HepG2 (cell line): ENCODE data around the gene SULT1E1. TPM values are rescaled to one million over a fixed set of nuclear protein-coding genes. Genes with fewer than 3 reads are reported as not detected.

Experiments
- AHDC1 ChIP-seq: sonication (generic); formaldehyde crosslinking; IDR thresholded peaks from 2 replicates; pipeline ENCODE4 v1.5.1; 2020; ENCODE audit warnings: mild to moderate bottlenecking, missing genetic modification reagents, borderline replicate concordance
- STAT6 ChIP-seq: sonication (generic); formaldehyde crosslinking; IDR thresholded peaks from 2 replicates; pipeline ENCODE4 v1.4.0; 2020; ENCODE audit warnings: missing genetic modification reagents, mild to moderate bottlenecking, borderline replicate concordance
- TCF12 ChIP-seq, 2 experiments: fragments of 450-650 bp in 1 of 2; sonication (generic) in 1 of 2; formaldehyde crosslinking in 1 of 2; IDR thresholded peaks; 2 replicates each; pipeline versions ENCODE4 v1.6.1 to v1.8.0; 2017 to 2022; ENCODE audit warnings: antibody characterized with exemption in 1 of 2, mild to moderate bottlenecking in 1 of 2, missing genetic modification reagents in 1 of 2, moderate library complexity in 1 of 2
- ZNF570 ChIP-seq: sonication (generic); formaldehyde crosslinking; IDR thresholded peaks from 2 replicates; pipeline ENCODE4 v1.4.0; 2020; ENCODE audit warnings: mild to moderate bottlenecking, missing genetic modification reagents, borderline replicate concordance
- polyA plus RNA-seq, 8 experiments: library from polyadenylated mRNA; depleted of rRNA in 3 of 8; stranded (reverse) in 7 of 8; unstranded in 1 of 8; fragments of >200 nt; fragmentation: Illumina TruSeq in 4 of 8; extraction: Trizol in 4 of 8; gene quantifications; 2 replicates each; pipeline versions ENCODE4 v1.2.1 to v1.2.3, GENCODE V29; 2011 to 2016; ENCODE audit warnings: low read depth in 4 of 8, missing spikeins in 1 of 8, mixed read lengths in 1 of 8; ENCODE audit not compliant: insufficient read depth in 1 of 8
- total RNA-seq, 5 experiments: library from RNA; depleted of rRNA; stranded (reverse); fragments of >200 nt; fragmentation: Illumina TruSeq; extraction: Trizol; gene quantifications; 2 replicates each; pipeline ENCODE4 v1.2.3, GENCODE V29; 2016; ENCODE audit warnings: low read depth in 1 of 5

SULT1E1 gene
- total and polyA plus RNA-seq, 2 of the 13 experiments (the other 11 are each of a cell fraction or from before 2014, with no cell fraction given): 1.7 to 3.9 TPM

GRCh38 chr4:69832326-69833030 lies 27.5 kb downstream of the SULT1E1 start (continued):
- TF ChIP-seq AHDC1 (peak; percentile 96), STAT6 (CRISPR knock-in tag) (no peak), ZNF570 (no peak), TCF12 (IDR thresholded peaks at IDR 0.05) (no peak), TCF12 (CRISPR knock-in tag; IDR thresholded peaks at IDR 0.05) (peak; percentile 92)
